Body of pancreas (tissue), 4 donors: ENCODE measurements around the gene LITAF. TPM values are rescaled to one million over a fixed set of nuclear protein-coding genes. Genes with fewer than 3 reads are reported as not detected.

Source experiments
- ATAC-seq: fragments of 150-250 bp; one replicate; pipeline ENCODE4 v1.9.1; 2016
- DNase-seq, 4 donors: peaks; one replicate each; pipeline ENCODE4 v3.0.0-alpha.2; 2019
- H3K27ac ChIP-seq, 4 donors: fragments of 200-600 bp; sonication (generic); 1 replicate in 3 of 4; 2 replicates in 1 of 4; pipeline versions ENCODE4 v1.5.1 to v1.6.1; 2016 to 2019; ENCODE audit warnings: mild to moderate bottlenecking in 1 of 4, mixed read lengths in 1 of 4, moderate library complexity in 1 of 4
- H3K27me3 ChIP-seq, 2 donors: fragments of 200-600 bp; sonication (generic); one replicate each; pipeline ENCODE4 v1.6.0; 2016; ENCODE audit warnings: mild to moderate bottlenecking in 1 of 2
- H3K36me3 ChIP-seq, 2 donors: fragments of 200-600 bp; sonication (generic); replicated peaks in 1 of 2; 2 replicates each; pipeline ENCODE4 v1.5.1; 2016; ENCODE audit warnings: low read depth in 2 of 2; ENCODE audit not compliant: insufficient read depth in 1 of 2
- H3K4me1 ChIP-seq: fragments of 200-600 bp; sonication (generic); one replicate; pipeline ENCODE4 v1.6.0; 2016
- H3K4me3 ChIP-seq, 2 donors: fragments of 200-600 bp; sonication (generic); 1 replicate in 1 of 2; 2 replicates in 1 of 2; pipeline ENCODE4 v1.5.1; 2016 to 2019
- H3K9me3 ChIP-seq, 3 donors: fragments of 200-600 bp; sonication (generic); 1 replicate in 2 of 3; 2 replicates in 1 of 3; pipeline ENCODE4 v1.5.1; 2016
- CTCF ChIP-seq, 7 experiments: fragments of 450-650 bp in 4 of 7; fragments of 200-600 bp in 3 of 7; sonication (generic) in 3 of 7; IDR thresholded peaks; one replicate each; pipeline ENCODE4 v1.5.1; 2016 to 2019; ENCODE audit warnings: antibody characterized with exemption in 7 of 7
- POLR2A ChIP-seq, 3 donors: fragments of 450-650 bp; IDR thresholded peaks; one replicate each; pipeline ENCODE4 v1.6.1; 2016; ENCODE audit warnings: antibody characterized with exemption in 3 of 3, mild to moderate bottlenecking in 2 of 3
- WGBS, 2 donors: methylation state at CpG; one replicate each; pipeline ENCODE4 v1.1.5; 2017; 5-methylcytosine and 5-hydroxymethylcytosine counted together
- intact Hi-C: fragments of 100-400 bp; cut with DNase I; formaldehyde crosslinking; loops from one replicate; pipeline ENCODE4 v1.15.1; 2023
- total RNA-seq, 2 donors: library from RNA; depleted of rRNA; stranded (reverse); fragments of >200 nt; gene quantifications; one replicate each; pipeline ENCODE4 v1.1.0, GENCODE V29; 2016

LITAF gene
- total RNA-seq, 2 donors from 2014 or later = 24.9 to 25.7 TPM

- no peak overlapping the region for H3K4me3 ChIP-seq
- H3K9me3 ChIP-seq = no peaks in the 10 kb centered on the region
- no peaks in the 10 kb centered on the region for H3K36me3 ChIP-seq
- 73 to 80% methylated on average over 5 of the region's 5 CpGs for WGBS, 2 donors
- TF ChIP-seq POLR2A (IDR thresholded peaks at IDR 0.05) (no peak), CTCF (IDR thresholded peaks at IDR 0.05) (no peak)
- DNase-seq (no peak), ATAC-seq (no peak)
- intact Hi-C loops = no loop called here
- H3K4me1 ChIP-seq = peaks cover 15% of the 10 kb centered on the region
- no peaks in the 10 kb centered on the region for H3K27me3 ChIP-seq
- no peak overlapping the region for H3K27ac ChIP-seq
These were observed 53.1 kb downstream of the LITAF start for GRCh38 chr16:11533588-11533987.

- intact Hi-C loops = no loop called here
- peaks cover 15% of the 10 kb centered on the region for H3K4me1 ChIP-seq
- H3K27ac ChIP-seq = peak overlapping the region in 2 of 4 donors; percentile 17 to 25
- no peaks in the 10 kb centered on the region for H3K27me3 ChIP-seq
- no peak overlapping the region for H3K4me3 ChIP-seq
- H3K36me3 ChIP-seq = no peaks in the 10 kb centered on the region
- 60 to 76% methylated on average over 5 to 8 of the region's 8 CpGs for whole genome bisulfite sequencing, 2 donors
- ATAC-seq (peak; percentile 34), DNase-seq (no peak)
- H3K9me3 ChIP-seq = no peaks in the 10 kb centered on the region
- TF ChIP-seq POLR2A (IDR thresholded peaks at IDR 0.05) = no peak
These were observed 56.4 kb downstream of the LITAF start for GRCh38 chr16:11530171-11530940.

- ATAC-seq (no peak), DNase-seq (no peak)
- Histone ChIP-seq H3K4me1 (peaks cover 8% of the 10 kb centered on the region), H3K9me3 (no peaks in the 10 kb centered on the region), H3K27me3 (no peaks in the 10 kb centered on the region), H3K27ac (no peak overlapping the region), H3K4me3 (no peak overlapping the region), H3K36me3 (no peaks in the 10 kb centered on the region)
- intact Hi-C loops = no loop called here
- TF ChIP-seq CTCF (IDR thresholded peaks at IDR 0.05) (no peak), POLR2A (IDR thresholded peaks at IDR 0.05) (no peak)
- WGBS, 2 donors = 48 to 74% methylated on average over 4 of the region's 4 CpGs
These were observed 57.4 kb downstream of the LITAF start for GRCh38 chr16:11529285-11529684.

DNA sequence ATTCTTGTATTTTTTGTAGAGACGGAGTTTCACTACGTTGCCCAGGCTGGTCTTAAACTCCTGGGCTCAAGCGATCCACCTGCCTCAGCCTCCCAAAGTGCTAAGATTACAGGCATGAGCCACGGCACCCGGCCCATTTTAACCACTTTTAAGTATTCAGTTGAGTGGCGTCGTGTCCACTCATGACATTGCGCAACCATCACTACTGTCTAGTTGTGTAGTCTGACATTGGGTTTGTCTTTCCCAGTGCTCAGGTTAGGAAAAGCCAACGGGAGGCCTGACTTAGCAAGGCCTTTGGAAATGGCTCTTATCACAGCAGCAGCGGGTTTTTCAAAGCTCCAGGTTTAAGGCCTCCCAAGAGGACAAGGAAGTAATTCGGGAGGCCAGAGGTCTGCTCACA, 58.7 kb downstream of the LITAF start:
- TF ChIP-seq POLR2A (IDR thresholded peaks at IDR 0.05) (no peak), CTCF (IDR thresholded peaks at IDR 0.05) (no peak)
- Histone ChIP-seq H3K4me3 (no peak overlapping the region), H3K36me3 (no peaks in the 10 kb centered on the region), H3K9me3 (no peaks in the 10 kb centered on the region), H3K27me3 (no peaks in the 10 kb centered on the region), H3K27ac (no peak overlapping the region), H3K4me1 (peaks cover 6% of the 10 kb centered on the region)
- DNase-seq = no peak
- intact Hi-C loops = no loop called here
- WGBS, 2 donors = 86 to 87% methylated on average over 9 to 11 of the region's 11 CpGs
- ATAC-seq = no peak

GRCh38 chr16:11526655-11527350, 59.9 kb downstream of the LITAF start:
- no peak for ATAC-seq
- H3K4me1 ChIP-seq = peaks cover 6% of the 10 kb centered on the region
- no peaks in the 10 kb centered on the region for H3K36me3 ChIP-seq
- 36 to 53% methylated on average over 5 to 18 of the region's 18 CpGs for WGBS, 2 donors
- no peak overlapping the region for H3K27ac ChIP-seq
- H3K4me3 ChIP-seq = no peak overlapping the region
- H3K27me3 ChIP-seq = no peaks in the 10 kb centered on the region
- DNase-seq = no peak
- TF ChIP-seq CTCF (IDR thresholded peaks at IDR 0.05) (no peak), POLR2A (IDR thresholded peaks at IDR 0.05) (no peak)
- H3K9me3 ChIP-seq = no peaks in the 10 kb centered on the region
- intact Hi-C loops = no loop called here
